NCI-H2029 (cell line): Measurements from ENCODE around the gene FRAT2.
A peak's percentile ranks its signal among the peaks of the same experiment; 100 is the strongest.

Source experiments
- DNase-seq: peaks from one replicate; lab custom pipeline; 2025; lab: John Stamatoyannopoulos, UW

The FRAT2 gene, protein sequence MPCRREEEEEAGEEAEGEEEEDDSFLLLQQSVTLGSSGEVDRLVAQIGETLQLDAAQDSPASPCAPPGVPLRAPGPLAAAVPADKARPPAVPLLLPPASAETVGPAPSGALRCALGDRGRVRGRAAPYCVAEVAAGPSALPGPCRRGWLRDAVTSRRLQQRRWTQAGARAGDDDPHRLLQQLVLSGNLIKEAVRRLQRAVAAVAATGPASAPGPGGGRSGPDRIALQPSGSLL

DNA sequence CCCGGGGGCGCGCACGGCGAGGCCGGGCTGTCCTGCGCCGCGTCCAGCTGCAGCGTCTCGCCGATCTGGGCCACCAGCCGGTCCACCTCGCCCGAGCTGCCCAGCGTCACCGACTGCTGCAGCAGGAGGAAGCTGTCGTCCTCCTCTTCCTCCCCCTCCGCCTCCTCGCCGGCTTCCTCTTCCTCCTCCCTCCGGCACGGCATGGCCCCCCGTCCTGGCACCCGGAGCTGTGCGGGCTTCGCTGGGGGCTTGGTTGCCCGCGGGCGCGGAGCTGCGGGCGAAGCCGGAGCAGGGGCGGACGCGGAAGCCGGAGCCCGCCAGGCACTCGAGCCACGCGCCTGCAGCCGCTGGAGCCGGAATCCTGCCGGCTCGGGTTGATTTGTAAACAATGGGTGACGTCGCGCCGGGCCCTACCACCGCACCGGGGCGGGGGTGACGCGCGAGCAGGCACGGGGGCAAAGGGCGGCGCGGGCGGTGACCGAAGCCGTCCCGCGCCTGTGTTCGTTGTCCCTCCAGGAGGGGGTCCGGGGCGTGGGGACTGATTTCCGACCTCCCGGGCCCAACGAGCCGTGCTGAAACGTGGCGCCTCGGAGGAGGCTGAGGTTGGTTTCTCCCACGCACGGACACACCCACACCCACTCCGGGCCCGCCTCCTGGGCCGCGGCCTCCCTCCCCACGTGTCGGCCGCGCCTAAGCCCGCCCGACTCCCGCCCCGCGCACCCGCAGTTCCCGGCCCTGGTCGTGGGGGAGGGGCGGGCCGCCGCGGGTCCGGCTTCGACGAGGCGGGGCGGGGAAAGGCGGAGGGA is at the start of gene FRAT2:
TSS of gene FRAT2 (minus strand) at position 360 of the 806 bp plus-strand sequence. CDS start at position 203, 157 bp downstream.
- DNase-seq = peak; percentile 55

DNA sequence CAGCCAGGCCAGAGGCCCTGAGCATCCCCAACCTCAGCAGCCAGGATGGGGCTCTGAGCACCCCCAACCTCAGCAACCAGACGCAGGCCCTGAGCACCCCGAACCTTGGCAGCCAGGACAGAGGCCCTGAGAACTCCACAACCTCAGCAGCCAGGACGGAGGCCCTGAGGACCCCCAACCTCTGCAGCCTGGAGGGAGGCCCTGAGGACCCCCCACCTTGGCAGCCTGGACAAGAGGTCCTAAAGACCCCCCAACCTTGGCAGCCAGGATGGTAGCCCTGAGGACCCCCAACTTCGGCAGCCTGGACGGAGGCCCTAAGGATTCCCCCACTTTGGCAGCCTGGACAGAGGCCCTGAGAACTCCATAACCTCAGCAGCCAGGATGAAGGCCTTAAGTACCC is 49.6 kb upstream of the FRAT2 start:
- no peak for DNase-seq

DNA sequence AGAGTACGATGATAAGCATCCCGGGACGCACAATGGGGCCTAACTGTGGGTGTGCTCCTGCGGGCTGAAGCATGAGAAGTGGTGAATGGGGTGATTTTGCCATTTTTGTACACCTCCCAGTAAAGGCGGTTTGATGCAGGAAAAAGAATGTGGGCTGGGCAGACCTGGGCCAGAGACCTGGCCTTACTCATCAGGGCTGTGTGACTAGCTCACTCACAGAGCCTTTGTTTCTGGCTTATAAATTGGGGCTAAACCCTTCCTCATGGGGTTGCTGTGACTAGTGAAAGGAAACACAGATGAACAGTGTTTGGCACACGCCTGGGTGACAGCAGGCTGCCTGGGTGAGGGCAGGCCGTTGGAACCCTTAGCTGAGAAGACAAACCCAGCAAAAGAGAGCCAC is 48.6 kb upstream of the FRAT2 start:
- DNase-seq = no peak

DNA sequence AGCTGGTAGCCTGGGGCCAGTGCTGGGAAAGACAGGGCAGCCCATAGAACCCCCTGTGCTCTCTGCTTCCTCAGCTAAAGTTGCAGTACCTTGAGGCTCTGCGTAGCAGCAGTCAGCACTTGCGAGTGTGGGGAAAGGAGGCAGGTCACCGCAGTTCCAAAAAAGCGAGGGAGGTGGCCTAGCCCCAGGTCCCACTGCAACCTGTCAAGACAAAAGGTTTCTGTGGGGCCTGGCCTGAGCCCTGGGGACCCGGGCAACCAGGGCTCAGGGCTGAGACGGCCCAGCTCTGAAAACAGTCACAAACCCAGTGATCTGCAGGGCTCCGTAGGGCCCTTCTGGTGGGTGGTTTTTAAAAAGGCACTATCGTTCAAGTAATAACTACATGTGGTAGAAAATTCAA is 47.1 kb upstream of the FRAT2 start:
- DNase-seq = no peak

DNA sequence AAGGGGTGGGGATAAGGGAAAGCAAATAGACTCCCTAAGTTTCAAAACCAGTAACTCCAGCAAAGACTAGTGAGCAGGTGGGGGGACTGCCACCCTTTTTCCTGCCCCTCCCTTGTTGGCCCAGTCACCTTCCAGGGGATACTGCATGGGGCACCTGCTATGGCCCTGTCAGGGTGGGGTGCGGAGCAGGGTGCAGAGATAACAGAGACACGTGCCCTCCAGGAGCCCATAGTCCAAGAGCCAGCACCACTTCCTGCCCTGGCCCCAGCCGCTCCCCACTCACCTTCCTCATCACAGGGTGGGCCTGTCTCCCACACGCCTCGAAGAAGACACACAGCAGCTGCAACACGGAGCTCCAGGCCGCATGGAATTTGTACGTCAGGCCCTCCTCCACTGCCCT is 46.0 kb upstream of the FRAT2 start:
- no peak for DNase-seq

DNA sequence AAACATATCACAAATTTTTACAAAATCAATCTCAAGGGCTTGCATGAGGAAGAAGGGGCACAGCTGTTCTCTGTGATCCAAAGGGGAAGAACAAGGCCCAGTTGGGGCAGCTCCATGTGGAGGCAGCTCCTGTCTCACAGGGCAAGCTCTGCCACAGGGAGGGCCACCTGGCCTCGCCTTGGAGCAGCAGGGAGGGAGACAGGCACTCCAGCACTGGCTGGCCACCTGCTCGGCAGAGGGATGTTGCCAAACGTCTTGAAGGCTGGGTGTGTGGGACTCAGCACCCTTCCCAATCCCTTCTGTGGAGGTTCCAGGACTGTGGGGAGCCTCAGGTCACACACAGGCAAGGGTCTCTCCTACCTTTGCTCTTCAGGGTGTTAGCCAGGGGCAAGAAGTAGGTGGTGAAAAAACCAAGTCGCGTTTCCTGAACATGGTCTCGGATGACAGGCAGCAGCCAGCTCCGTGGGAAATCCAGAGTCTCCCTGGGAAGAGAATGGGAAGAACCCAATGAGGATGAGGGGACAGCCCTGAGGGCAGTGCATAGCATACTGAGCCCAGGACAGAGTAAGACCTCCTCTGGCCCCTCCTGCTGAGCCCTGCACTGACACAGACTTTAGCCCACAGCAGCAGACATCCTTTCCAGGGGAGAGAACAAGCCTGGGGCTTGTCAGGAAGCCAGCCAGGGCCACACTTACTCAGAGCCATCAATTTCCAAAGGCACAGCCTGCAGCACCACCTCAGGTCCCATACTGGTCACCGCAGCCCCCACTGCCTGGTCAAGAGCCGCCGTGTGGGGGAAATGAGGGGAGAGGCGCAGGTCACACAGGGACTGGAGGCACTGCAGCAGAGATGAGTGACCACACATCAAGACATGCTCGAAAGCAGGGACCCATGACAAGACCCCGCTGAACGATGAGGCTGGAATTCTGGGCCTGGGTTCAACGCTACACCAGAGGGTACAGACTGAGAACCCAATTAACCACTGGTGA is 44.7 kb upstream of the FRAT2 start:
- no peak for DNase-seq

DNA sequence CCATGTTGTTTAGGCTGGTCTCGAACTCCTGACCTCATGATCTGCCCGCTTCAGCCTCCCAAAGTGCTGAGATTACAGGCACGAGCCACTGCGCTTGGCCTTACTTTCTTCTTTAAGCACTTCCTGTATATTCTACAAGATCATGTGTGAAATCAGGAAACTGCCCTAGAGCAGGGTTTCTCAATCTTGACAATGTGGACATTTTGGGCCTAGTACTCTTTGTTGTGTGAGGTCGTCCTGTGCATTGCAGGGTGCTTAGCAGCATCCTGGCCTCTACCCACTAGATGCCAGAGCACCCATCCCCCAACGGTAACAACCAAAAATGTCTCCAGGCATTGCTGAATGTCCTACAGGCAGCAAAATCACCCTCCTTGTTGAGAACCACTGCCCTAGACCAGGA is 41.9 kb upstream of the FRAT2 start:
- DNase-seq = no peak

DNA sequence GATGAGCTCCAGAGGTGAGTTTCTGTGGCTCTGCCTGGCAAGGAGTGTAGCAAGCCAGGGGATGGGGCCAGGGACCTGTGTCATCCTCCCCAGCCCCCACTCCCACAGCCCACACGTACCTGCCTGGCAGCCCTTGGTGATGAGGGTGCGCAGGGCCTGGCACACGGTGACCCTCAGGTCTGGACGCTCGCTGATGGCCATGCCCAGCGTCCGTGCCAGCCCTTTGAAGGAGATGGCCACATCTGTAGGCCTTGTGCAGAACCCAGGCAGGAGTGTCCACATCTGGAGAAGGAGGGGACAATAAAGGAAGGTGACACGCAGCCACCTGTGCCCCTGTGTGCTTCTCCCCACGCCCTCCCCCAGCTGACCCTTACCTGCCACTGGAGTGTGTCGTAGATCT is 38.9 kb upstream of the FRAT2 start:
- DNase-seq = no peak

DNA sequence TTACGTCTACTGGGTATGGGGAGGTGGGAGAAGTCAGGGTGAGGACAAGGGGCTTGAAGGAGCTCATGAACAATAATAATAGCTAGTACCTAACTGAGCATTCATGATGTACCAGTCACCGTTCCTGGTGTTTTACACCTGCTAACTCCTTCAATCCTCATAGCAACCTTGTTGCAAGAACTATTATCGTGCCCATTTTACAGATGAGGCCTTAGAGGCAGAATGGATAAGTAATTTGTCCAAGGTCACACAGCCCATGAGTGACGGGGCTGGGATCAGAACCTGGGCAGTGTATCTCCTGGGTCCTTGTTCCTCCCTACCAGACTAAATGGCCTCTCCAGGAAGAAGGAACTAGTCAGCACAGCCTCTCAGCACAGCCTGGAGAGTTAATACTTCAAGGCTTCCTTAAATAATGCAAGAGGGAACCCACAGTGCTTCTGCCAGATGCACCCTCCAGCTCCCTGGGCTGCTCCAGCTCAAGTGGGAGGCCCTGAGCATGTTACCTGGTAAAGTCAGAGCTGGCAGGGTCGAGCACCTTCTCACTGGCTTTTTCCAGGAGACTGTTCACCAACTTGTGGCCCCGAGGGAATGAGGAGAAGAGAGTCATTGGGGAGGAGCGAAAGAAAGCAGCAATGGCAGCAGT is 37.8 kb upstream of the FRAT2 start:
- DNase-seq = no peak

DNA sequence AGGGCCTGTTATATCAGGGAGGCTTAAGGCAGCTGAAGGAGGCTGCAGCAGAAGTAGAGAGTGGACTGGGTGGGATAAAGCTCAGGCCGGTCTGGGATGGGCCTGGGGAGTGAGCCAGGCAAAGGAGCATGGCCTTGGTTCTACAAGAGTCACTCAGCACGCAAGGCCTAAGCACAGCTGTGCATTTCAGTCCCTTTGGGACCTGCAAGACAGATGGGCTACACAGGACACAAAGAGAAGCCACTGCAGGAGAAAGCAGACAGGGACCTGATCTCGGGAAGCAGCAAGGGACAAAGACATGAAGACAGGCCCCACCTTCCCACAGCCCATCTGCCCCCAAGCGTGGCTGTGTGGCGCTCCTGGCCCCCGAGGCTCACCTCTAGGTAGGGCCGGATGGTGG is 37.2 kb upstream of the FRAT2 start:
- no peak for DNase-seq

DNA sequence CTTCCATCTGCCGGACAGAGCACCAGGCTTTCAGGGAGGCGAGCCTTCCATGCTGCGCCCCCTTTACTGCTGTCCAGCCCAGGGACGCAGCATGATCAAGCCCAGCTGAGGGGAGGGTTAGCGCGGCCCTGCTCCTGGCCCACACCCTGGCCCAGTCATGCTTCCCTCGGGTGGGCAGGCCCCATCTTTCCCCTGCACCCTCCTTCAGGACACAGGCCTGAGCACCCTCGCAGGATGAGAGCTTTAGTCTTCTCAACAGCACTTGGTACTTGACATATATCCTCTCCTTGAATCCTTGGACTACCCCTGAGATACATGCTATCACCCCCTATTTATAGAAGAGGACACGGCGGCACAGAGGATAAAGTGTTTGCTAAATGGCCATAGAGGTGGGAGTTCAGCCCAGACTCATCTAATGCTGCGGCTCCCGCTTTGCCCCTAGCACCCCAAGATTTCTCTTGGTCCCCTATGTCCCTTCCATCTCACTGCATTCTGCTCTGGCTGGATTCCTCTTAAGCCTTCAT is 32.7 kb upstream of the FRAT2 start:
- no peak for DNase-seq

DNA sequence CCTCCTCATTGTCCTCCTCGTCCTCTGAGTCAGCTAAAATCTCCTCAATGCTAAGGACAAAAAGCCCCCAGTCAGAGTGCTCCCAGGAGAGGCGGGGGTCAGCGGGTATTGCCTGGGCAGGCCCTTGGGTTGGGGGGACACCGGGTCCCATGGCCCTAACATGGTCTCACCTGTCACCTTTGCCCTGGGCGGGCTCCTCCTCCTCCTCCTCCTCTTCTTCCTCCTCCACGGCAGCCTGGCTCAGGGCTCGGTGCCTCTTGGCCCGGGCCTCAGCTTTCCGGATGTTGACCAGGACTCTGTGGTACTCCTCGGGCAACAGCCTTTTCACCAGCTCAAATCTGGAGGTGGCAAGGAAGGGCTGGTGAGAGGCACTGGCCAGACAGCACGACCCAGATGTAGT is 32.0 kb upstream of the FRAT2 start:
- DNase-seq = no peak

DNA sequence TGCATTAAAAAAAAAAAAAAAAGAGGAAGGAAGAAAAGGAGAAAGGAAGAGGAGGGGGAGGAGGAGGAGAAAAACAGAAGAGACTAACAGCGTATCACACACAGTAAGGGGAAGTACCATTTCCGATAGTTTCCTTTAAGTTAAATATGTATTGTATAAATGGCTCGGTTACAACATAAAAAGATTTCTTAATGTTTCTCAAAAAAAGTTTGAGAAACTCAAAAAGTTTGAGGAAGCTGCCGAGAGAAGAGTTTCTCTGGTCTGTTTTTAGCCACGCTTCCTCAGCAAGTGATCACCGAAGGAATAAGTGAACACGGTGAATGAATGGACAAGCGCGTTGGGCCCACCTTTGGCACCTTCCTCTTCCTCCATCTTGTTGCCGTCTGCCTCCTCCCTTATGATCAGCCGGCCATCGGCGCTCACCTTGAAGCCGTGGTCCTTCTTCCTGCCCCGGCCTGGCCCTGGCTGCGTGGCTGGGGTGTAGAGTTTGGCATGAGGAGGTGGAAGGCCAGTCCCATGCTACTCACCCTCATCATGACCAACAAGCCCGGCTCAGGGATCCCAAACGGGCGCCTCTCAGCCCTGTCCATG is 31.3 kb upstream of the FRAT2 start:
- DNase-seq = no peak

DNA sequence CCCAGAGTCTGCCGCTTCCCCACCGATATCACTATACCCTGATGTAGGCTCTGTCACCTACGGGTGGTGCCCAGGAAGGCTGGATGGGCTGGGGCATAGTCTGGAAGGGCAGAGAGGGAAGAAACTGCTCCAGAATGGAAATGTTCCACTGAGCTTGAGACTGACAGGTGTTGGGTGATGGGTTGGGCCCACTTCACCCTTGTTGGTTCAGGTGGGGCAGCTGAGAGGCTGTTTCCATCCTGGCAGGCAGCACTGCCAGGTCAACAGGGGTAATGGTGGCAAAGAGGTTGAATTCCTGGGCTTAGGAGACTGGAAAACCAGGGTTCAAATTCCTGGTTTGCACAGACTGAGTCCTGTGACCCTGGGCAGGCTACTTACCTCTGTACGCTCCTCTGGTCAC is 28.5 kb upstream of the FRAT2 start:
- DNase-seq = no peak

DNA sequence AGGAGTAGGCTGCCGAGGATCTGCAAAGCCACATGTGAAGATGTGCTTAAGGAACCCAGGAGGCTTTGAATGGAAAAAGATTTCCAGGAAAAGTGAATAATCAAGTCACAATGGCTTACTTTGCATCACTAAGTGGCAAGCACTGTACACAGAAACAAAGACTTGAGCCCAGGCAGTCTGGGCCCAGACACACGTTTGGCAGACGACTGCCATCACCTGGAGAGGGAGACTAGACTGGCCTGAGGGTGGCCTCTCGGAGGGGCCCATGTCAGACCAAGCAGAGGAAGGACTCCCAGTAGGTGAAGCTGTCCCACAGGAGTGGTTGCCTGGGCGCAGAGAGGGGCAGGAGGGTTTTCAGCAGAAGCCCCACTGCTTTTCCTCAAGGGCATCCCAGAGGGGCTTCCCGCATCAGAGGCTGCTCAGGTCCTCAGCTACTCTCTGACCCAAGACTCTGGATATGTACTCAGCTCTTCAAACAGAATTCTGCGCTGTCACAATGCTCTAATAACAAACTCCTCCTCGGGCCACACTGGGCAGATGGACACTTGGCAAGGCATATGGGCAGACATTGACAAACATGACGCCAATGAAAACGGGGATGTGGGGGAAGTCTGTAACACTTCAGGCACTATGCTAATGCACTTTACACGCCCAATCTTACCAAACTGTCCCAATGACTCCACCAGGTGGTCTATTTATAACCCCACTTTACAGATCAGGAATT is 27.9 kb upstream of the FRAT2 start:
- DNase-seq = no peak

DNA sequence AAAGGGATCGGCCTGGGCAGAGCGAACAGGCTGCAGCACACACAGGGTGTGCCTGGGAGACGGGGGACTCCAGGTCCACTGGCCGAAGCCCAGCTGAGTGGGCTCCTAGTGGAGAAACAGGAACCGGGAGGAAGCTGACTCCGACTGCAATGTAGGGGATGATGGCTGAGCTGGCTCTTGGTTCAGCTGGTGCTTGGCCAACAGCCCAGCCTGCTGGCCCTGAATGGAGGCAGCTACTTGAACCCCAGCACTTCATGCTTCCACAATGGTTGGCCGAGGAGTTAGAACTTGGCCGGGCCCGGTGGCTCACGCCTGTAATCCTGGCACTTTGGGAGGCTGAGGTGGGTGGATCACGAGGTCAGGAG is 27.0 kb upstream of the FRAT2 start:
- no peak for DNase-seq

DNA sequence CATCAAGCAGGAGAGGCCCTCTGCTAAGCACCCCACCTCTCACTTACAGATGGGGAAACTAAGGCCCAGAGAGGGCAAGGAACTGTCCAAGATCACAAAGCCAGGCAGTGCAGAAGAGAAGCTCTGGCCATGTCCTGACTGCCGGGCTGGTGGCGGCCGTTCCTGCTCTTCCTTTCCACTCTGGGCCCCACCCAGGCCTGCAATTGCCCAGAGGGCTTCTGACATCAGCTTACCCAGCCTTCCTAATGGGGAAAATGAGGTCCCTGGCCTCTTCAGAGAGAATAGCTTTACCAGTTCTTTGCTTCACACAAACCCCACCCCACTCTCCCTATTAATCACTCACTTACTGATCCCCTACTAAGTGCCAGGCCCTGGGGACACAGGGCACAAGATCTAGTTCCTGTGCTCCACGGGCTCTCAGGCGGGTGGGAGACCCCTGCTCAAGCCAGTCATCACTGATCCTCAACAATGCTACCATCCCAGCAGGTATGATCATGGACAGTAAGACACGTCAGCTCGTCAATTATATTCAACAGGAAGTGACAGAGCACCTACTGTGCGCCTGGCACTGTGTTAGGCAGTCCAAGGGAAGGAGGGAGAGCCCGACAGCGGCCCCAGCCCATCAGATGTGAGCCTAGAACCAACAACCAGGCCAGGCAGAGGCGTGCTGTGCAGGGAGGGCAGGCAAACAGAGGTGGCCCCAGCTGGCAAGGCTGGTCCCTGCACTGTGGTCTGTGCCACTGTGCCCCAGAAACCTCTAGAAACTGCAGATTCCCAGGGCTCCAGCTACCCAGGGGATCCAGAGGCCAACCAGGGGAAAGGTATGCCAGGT is 26.4 kb upstream of the FRAT2 start:
- DNase-seq = no peak

DNA sequence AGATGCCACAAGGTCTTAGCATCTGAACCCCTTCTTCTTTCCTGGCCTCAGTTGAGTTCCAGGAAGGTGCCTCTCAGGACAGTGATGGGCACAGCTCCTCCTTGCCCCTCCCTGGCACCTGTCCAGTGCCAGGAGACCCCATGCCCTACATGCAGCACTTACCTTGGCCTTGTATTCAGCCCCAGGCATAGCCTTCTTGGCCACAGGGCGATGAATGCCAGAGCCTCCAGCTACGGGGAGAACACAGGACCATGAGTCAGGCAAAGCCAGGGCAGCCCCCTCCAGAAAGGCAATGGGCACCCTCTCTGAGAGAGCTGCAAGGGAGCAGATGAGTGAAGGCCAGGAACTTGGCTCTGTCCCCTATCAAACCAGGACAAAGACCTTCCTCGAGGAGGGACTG is 24.3 kb upstream of the FRAT2 start:
- DNase-seq = no peak

DNA sequence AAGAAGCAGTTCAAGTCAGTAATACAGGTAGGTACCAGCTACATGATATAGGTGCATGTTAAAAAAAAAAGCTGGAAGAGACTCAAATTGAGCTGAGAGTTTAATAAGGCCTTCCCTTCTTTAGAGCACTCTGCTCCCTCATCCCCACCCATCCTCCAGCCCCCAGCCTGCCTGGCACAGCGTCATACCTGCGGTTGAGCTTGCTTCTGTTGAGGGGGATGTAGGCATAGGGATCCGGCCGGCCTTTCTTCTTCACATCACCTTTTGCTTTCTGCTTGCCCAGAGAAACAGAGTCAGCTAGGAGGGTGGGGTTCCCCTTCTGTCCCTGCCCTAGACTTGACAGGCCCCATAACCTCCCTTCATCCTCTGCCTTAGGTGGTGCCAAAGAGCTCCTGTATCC is 23.8 kb upstream of the FRAT2 start:
- no peak for DNase-seq

DNA sequence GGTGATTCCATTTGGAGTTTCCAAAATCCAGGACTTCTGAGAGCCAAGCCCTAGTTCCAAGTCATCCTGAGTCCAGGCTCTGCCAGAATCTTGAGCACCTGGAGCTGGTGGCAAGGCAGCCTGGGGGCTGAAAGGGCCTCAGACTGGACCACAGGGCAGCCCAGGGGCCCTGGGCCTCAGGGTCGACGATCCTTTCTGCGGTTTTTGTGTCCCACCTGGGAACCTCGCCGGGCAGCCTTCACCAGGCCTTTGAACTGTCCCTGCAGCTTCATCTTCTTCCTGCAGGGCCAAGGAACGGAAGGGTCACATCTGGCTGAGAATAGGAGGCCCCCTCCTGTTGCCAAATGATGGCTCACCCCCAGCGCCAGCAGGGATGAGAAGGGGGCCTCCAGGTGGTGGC is 22.4 kb upstream of the FRAT2 start:
- DNase-seq = no peak
